IPS-18a (cell line): Measurements from ENCODE around the gene LRP3.
"Not testable (repeated sequence)": the region's sequence is repeated elsewhere in the genome, so short reads cannot be mapped to it uniquely, and the experiment has no call there.

Source experiments
- H3K27ac ChIP-seq: one replicate; pipeline ENCODE4 v1.5.1; 2013; ENCODE audit warnings: low read length
- H3K27me3 ChIP-seq: one replicate; pipeline ENCODE4 v1.6.1; 2013; ENCODE audit warnings: mild to moderate bottlenecking, low read length; ENCODE audit not compliant: control insufficient read depth, insufficient read depth
- H3K36me3 ChIP-seq: one replicate; pipeline ENCODE4 v1.6.1; 2013; ENCODE audit warnings: low read depth, low read length; ENCODE audit not compliant: control insufficient read depth
- H3K4me1 ChIP-seq: one replicate; pipeline ENCODE4 v1.6.1; 2013; ENCODE audit warnings: low read depth, low read length; ENCODE audit not compliant: control insufficient read depth
- H3K4me3 ChIP-seq: one replicate; pipeline ENCODE4 v1.5.1; 2013; ENCODE audit warnings: low read length
- H3K9ac ChIP-seq: one replicate; pipeline ENCODE4 v1.6.1; 2013; ENCODE audit warnings: mild to moderate bottlenecking, low read length, moderate library complexity
- H3K9me3 ChIP-seq: one replicate; pipeline ENCODE4 v1.6.1; 2013; ENCODE audit warnings: low read depth, low read length; ENCODE audit not compliant: control insufficient read depth

Gene LRP3

GRCh38 chr19:33193865-33194362 lies at the start of gene LRP3:
TSS of gene LRP3 (plus strand) at chr19:33194330. CDS start at chr19:33194786, 456 bp downstream.
- Histone ChIP-seq H3K4me1 (no peaks in the 10 kb centered on the region), H3K9ac (peak within 1 kb of the TSS; percentile 3), H3K27ac (no peak within 1 kb of the TSS), H3K27me3 (peaks cover 17% of the 10 kb centered on the region), H3K4me3 (peak within 1 kb of the TSS; percentile 48), H3K36me3 (no peaks in the 10 kb centered on the region), H3K9me3 (no peaks in the 10 kb centered on the region)

- Histone ChIP-seq H3K4me3 (no peak overlapping the region), H3K9me3 (no peaks in the 10 kb centered on the region), H3K27me3 (no peaks in the 10 kb centered on the region), H3K9ac (no peak overlapping the region), H3K36me3 (no peaks in the 10 kb centered on the region), H3K27ac (no peak overlapping the region), H3K4me1 (no peaks in the 10 kb centered on the region)
Measured at GRCh38 chr19:33146209-33146608, 47.9 kb upstream of the LRP3 start.

- H3K4me3 ChIP-seq, result no peak overlapping the region
- no peaks in the 10 kb centered on the region for H3K27me3 ChIP-seq
- H3K36me3 ChIP-seq, result no peaks in the 10 kb centered on the region
- H3K4me1 ChIP-seq, result no peaks in the 10 kb centered on the region
- no peak overlapping the region for H3K27ac ChIP-seq
- H3K9ac ChIP-seq, result no peak overlapping the region
- no peaks in the 10 kb centered on the region for H3K9me3 ChIP-seq
Measured at GRCh38 chr19:33147538-33147937, 46.6 kb upstream of the LRP3 start.

GRCh38 chr19:33150852-33151518 lies 43.1 kb upstream of the LRP3 start:
- no peaks in the 10 kb centered on the region for H3K9me3 ChIP-seq
- H3K36me3 ChIP-seq, result no peaks in the 10 kb centered on the region
- H3K27me3 ChIP-seq, result no peaks in the 10 kb centered on the region
- no peak overlapping the region for H3K4me3 ChIP-seq
- no peaks in the 10 kb centered on the region for H3K4me1 ChIP-seq
- H3K27ac ChIP-seq, result no peak overlapping the region
- no peak overlapping the region for H3K9ac ChIP-seq

GRCh38 chr19:33152176-33152575 lies 42.0 kb upstream of the LRP3 start:
- H3K4me1 ChIP-seq, result no peaks in the 10 kb centered on the region

GRCh38 chr19:33152625-33153024 lies 41.5 kb upstream of the LRP3 start:
- H3K9me3 ChIP-seq, H3K4me3 ChIP-seq, H3K27ac ChIP-seq, H3K27me3 ChIP-seq, H3K9ac ChIP-seq, H3K4me1 ChIP-seq, H3K36me3 ChIP-seq: not testable (repeated sequence)

More at GRCh38 chr19:33152176-33152575, 42.0 kb upstream of the LRP3 start:
- Histone ChIP-seq H3K4me3 (no peak overlapping the region), H3K9ac (no peak overlapping the region), H3K27me3 (no peaks in the 10 kb centered on the region), H3K36me3 (no peaks in the 10 kb centered on the region), H3K9me3 (no peaks in the 10 kb centered on the region), H3K27ac (no peak overlapping the region)

GRCh38 chr19:33154313-33154712 lies 39.8 kb upstream of the LRP3 start:
- H3K36me3 ChIP-seq, H3K9ac ChIP-seq, H3K27ac ChIP-seq, H3K4me1 ChIP-seq, H3K27me3 ChIP-seq, H3K4me3 ChIP-seq, H3K9me3 ChIP-seq: not testable (repeated sequence)

GRCh38 chr19:33156334-33156733 lies 37.8 kb upstream of the LRP3 start:
- H3K9me3 ChIP-seq, result no peaks in the 10 kb centered on the region
- H3K9ac ChIP-seq, result no peak overlapping the region
- no peaks in the 10 kb centered on the region for H3K36me3 ChIP-seq
- no peak overlapping the region for H3K27ac ChIP-seq
- H3K4me3 ChIP-seq, result no peak overlapping the region
- H3K27me3 ChIP-seq, result no peaks in the 10 kb centered on the region
- no peaks in the 10 kb centered on the region for H3K4me1 ChIP-seq

GRCh38 chr19:33157906-33158305 lies 36.2 kb upstream of the LRP3 start:
- H3K27ac ChIP-seq, result no peak overlapping the region
- H3K36me3 ChIP-seq, result no peaks in the 10 kb centered on the region
- H3K9ac ChIP-seq, result no peak overlapping the region
- H3K27me3 ChIP-seq, result no peaks in the 10 kb centered on the region
- no peak overlapping the region for H3K4me3 ChIP-seq
- no peaks in the 10 kb centered on the region for H3K4me1 ChIP-seq
- H3K9me3 ChIP-seq, result no peaks in the 10 kb centered on the region

GRCh38 chr19:33158365-33158764 lies 35.8 kb upstream of the LRP3 start:
- Histone ChIP-seq H3K27ac (no peak overlapping the region), H3K4me1 (no peaks in the 10 kb centered on the region), H3K27me3 (no peaks in the 10 kb centered on the region), H3K4me3 (no peak overlapping the region), H3K9ac (no peak overlapping the region), H3K9me3 (no peaks in the 10 kb centered on the region), H3K36me3 (no peaks in the 10 kb centered on the region)

GRCh38 chr19:33159149-33159548 lies 35.0 kb upstream of the LRP3 start:
- Histone ChIP-seq H3K4me1 (no peaks in the 10 kb centered on the region), H3K27me3 (no peaks in the 10 kb centered on the region)

GRCh38 chr19:33159893-33160292 lies 34.2 kb upstream of the LRP3 start:
- H3K4me1 ChIP-seq, result no peaks in the 10 kb centered on the region
- no peaks in the 10 kb centered on the region for H3K27me3 ChIP-seq
- no peak overlapping the region for H3K4me3 ChIP-seq
- H3K27ac ChIP-seq, result no peak overlapping the region
- no peaks in the 10 kb centered on the region for H3K9me3 ChIP-seq
- no peaks in the 10 kb centered on the region for H3K36me3 ChIP-seq
- H3K9ac ChIP-seq, result no peak overlapping the region

More at GRCh38 chr19:33159149-33159548, 35.0 kb upstream of the LRP3 start:
- Histone ChIP-seq H3K27ac (no peak overlapping the region), H3K4me3 (no peak overlapping the region), H3K9ac (no peak overlapping the region), H3K36me3 (no peaks in the 10 kb centered on the region), H3K9me3 (no peaks in the 10 kb centered on the region)
